HCT116 (cell line): ENCODE data around the gene DPH1.

Experiments used
- CBX3 ChIP-seq: IDR thresholded peaks from 2 replicates; pipeline ENCODE4 v1.6.1; 2012; ENCODE audit warnings: low read depth
- CTCF ChIP-seq, 3 experiments: fragments of 200-600 bp in 1 of 3; sonication (generic) in 1 of 3; IDR thresholded peaks in 2 of 3; conservative IDR thresholded peaks in 1 of 3; 2 replicates each; pipeline ENCODE4 v1.5.1; 2012 to 2017; ENCODE audit warnings: low read depth in 2 of 3, low read length in 2 of 3, antibody characterized with exemption in 1 of 3, borderline replicate concordance in 1 of 3, control low read depth in 1 of 3, mild to moderate bottlenecking in 1 of 3, mixed read lengths in 1 of 3, mixed run types in 1 of 3, moderate library complexity in 1 of 3; ENCODE audit not compliant: insufficient read depth in 1 of 3
- POLR2A ChIP-seq: IDR thresholded peaks from 2 replicates; pipeline ENCODE4 v1.7.0; 2011; ENCODE audit warnings: borderline replicate concordance; ENCODE audit not compliant: insufficient read depth, insufficient read length; ENCODE audit errors: extremely low read depth
- REST ChIP-seq: IDR thresholded peaks from 2 replicates; pipeline ENCODE4 v1.6.1; 2012; ENCODE audit warnings: low read depth
- SP1 ChIP-seq: IDR thresholded peaks from 2 replicates; pipeline ENCODE4 v1.6.1; 2012; ENCODE audit warnings: low read depth
- TF ChIP-seq, protein P1 (sequence below): IDR thresholded peaks from 2 replicates; pipeline ENCODE4 v1.6.1; 2011; ENCODE audit warnings: mild to moderate bottlenecking, low read length, moderate library complexity; ENCODE audit not compliant: insufficient replicate concordance; ENCODE audit errors: extremely low read depth

DNA sequence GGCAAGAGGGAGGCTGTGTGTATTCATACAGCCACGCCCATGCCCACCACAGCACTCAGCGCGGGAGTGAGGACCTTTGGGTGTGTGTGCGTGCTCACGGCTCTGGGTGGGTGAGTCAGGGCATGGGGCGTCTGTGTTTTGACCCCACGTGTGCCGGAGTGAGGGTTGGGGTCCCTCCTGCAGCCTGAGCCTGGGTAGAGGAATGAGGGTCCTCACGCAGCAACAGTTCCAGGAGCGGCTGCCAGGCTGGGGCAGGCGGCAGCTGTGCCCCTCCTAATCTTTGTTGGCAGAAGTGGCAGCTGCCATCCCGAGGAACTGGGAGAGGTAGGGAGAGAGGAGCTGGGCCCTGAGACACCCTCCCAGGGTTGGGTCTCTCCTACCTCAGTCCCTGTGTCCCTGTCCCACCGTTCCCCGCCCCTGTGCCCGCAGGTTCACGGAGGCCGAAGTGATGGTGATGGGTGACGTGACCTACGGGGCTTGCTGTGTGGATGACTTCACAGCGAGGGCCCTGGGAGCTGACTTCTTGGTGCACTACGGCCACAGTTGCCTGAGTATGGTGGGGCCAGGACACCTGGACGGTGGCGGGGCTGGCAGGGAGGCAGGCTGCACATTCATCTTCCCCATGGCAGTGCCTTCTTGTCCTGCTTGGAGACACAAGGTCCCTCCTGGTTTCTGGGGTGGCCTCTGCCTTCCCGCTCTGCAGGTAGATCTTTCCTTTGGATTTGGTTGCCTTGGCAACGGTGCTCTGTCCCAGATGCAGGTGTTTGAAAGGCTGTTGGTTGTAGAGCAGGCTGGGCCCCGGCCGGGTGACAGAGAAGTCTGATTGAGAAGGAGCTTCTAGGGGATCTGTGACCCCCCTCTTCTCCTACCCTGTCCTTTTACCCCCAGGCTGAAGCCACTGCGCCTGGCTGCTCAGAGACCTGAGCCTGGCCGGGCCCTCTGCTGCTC lies 5.9 kb downstream of the DPH1 start:
- TF ChIP-seq, protein P1, sequence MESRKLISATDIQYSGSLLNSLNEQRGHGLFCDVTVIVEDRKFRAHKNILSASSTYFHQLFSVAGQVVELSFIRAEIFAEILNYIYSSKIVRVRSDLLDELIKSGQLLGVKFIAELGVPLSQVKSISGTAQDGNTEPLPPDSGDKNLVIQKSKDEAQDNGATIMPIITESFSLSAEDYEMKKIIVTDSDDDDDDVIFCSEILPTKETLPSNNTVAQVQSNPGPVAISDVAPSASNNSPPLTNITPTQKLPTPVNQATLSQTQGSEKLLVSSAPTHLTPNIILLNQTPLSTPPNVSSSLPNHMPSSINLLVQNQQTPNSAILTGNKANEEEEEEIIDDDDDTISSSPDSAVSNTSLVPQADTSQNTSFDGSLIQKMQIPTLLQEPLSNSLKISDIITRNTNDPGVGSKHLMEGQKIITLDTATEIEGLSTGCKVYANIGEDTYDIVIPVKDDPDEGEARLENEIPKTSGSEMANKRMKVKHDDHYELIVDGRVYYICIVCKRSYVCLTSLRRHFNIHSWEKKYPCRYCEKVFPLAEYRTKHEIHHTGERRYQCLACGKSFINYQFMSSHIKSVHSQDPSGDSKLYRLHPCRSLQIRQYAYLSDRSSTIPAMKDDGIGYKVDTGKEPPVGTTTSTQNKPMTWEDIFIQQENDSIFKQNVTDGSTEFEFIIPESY: no peak
- TF ChIP-seq CTCF (IDR thresholded peaks at IDR 0.05 in 2 of 3, conservative IDR thresholded peaks at IDR 0.05 in 1 of 3; ENCODE audit: borderline replicate concordance in 1 of 3, insufficient read depth in 1 of 3, low read depth in 2 of 3, low read length in 2 of 3) (no peak), CBX3 (no peak), POLR2A (no peak), REST (no peak), SP1 (no peak)
